GM18858 (cell line): Measurements from ENCODE around the gene IKBKG.
"Not testable (repeated sequence)": the region's sequence is repeated elsewhere in the genome, so short reads cannot be mapped to it uniquely, and the experiment has no call there.

ENCODE experiments used
- ATAC-seq: cut with Tn5 transposase; IDR thresholded peaks from one replicate; pipeline ENCODE4 v1.9.1; 2021; ENCODE audit not compliant: unreplicated experiment

Gene IKBKG

GRCh38 chrX:154558060-154558690, 10.8 kb downstream of the IKBKG start:
- not testable (repeated sequence) for ATAC-seq

GRCh38 chrX:154558896-154559295, 11.5 kb downstream of the IKBKG start:
- not testable (repeated sequence) for ATAC-seq

GRCh38 chrX:154560326-154560725, 12.9 kb downstream of the IKBKG start:
- ATAC-seq = not testable (repeated sequence)

GRCh38 chrX:154562295-154562694, 14.9 kb downstream of the IKBKG start:
- not testable (repeated sequence) for ATAC-seq

- ATAC-seq = not testable (repeated sequence)
Measured at GRCh38 chrX:154570361-154570760, 22.9 kb downstream of the IKBKG start.

GRCh38 chrX:154573061-154573460, 25.6 kb downstream of the IKBKG start:
- ATAC-seq = not testable (repeated sequence)

- not testable (repeated sequence) for ATAC-seq
Measured at GRCh38 chrX:154575076-154575475, 27.7 kb downstream of the IKBKG start.

GRCh38 chrX:154582994-154583393, 35.6 kb downstream of the IKBKG start:
- ATAC-seq = not testable (repeated sequence)

- ATAC-seq = not testable (repeated sequence)
Measured at GRCh38 chrX:154584585-154585183, 37.3 kb downstream of the IKBKG start, which contains the start of gene CTAG1A. Gene CTAG1A, plus strand, starts transcription at chrX:154585133. Its CDS starts 74 bp downstream, at chrX:154585207.

- ATAC-seq = not testable (repeated sequence)
Measured at GRCh38 chrX:154590415-154590814, 43.0 kb downstream of the IKBKG start.

GRCh38 chrX:154592505-154592904, 45.1 kb downstream of the IKBKG start:
- ATAC-seq = no peak

- ATAC-seq = no peak
Measured at GRCh38 chrX:154593201-154593600, 45.8 kb downstream of the IKBKG start.

- ATAC-seq = no peak
Measured at GRCh38 chrX:154594491-154594890, 47.1 kb downstream of the IKBKG start.

- no peak for ATAC-seq
Measured at GRCh38 chrX:154595559-154596249, 48.3 kb downstream of the IKBKG start.

GRCh38 chrX:154596290-154596929, 49.0 kb downstream of the IKBKG start:
- ATAC-seq = no peak

GRCh38 chrX:154597221-154597620, 49.8 kb downstream of the IKBKG start:
- ATAC-seq = no peak

- no peak for ATAC-seq
Measured at GRCh38 chrX:154598656-154599055, 51.2 kb downstream of the IKBKG start.

GRCh38 chrX:154599531-154599930, 52.1 kb downstream of the IKBKG start:
- ATAC-seq = no peak

- no peak for ATAC-seq
Measured at GRCh38 chrX:154600759-154601374, 53.4 kb downstream of the IKBKG start.

- ATAC-seq = no peak
Measured at GRCh38 chrX:154602226-154602625, 54.8 kb downstream of the IKBKG start.
